ENCODE measurements around the gene ZFHX2. TPM values are rescaled to one million over a fixed set of nuclear protein-coding genes. Genes with fewer than 3 reads are reported as not detected.

The ZFHX2 gene
- total RNA-seq, 1 donor from 2014 or later = 12.5 TPM

GRCh38 chr14:23518709-23519108, 32.9 kb downstream of the ZFHX2 start:
- DNase-seq (ENCODE audit: low spot score) = no peak

- no peak for DNase-seq (ENCODE audit: low spot score)
These were observed 33.8 kb downstream of the ZFHX2 start for GRCh38 chr14:23517650-23518326.

- no peak for DNase-seq (ENCODE audit: low spot score)
These were observed 37.0 kb downstream of the ZFHX2 start for GRCh38 chr14:23514644-23514957.

GRCh38 chr14:23513818-23514643, 37.5 kb downstream of the ZFHX2 start:
- no peak for DNase-seq (ENCODE audit: low spot score)

DNA sequence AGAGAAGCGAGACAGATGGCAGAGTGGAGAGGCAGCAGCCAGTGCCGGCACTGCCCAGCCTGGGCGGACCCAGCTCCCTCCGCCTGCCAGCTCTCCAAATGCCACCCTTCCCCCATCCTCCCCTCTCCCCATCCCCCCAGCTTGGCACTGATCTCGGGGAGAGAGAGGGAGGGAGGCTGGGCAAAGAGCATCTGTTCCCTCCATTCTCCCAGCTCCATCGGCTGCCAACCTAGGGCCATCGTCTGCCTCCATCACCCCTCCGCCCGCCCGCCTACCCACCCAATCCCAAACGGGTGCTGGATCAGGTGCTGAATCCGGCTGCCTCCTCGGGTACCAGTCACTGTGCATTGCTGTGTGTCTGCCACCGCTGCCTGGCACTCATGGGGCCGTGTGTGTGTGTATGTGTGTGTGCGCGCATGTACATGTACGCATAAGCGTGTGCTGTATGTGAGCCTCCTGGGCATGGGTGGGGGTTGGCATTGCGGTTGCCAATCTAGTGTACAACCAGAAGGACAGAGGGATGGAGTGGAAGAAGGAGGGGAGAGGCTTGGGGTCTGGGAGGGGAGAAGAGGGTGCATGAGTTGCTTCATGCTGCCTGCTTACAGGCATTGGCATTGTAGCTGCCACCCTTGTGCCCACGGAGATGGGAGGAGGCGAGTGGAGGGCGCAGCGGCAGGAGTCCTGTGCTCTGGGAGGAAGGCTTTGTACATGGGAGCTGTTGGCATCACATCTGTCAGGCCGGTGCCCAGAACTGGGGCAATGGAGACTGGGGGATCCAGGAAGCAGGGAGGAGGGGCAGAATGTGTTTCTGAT, 38.4 kb downstream of the ZFHX2 start:
- no peak for DNase-seq (ENCODE audit: low spot score)

DNA sequence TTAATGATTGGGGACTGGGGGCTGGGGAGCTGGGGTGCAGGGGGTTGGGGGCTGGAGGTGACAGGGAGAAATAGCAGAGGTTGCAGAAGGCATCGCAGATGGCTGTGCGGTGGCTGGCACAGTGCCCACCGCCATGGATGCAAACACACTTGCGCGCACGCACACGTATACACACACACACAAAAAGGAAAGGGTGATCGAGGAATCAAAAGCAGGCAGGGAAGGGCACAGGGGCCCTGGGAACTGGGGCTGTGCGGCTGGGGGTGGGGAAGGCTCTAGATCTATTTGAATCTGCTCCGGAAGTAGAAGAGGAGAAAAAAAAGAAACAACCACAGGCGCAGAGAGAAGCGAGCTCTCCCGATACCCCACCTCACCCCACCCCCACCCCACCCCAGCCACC, 39.4 kb downstream of the ZFHX2 start:
- DNase-seq (ENCODE audit: low spot score) = no peak

- DNase-seq (ENCODE audit: low spot score) = peak; percentile 75
These were observed 57.3 kb downstream of the ZFHX2 start for GRCh38 chr14:23494223-23494622.

DNA sequence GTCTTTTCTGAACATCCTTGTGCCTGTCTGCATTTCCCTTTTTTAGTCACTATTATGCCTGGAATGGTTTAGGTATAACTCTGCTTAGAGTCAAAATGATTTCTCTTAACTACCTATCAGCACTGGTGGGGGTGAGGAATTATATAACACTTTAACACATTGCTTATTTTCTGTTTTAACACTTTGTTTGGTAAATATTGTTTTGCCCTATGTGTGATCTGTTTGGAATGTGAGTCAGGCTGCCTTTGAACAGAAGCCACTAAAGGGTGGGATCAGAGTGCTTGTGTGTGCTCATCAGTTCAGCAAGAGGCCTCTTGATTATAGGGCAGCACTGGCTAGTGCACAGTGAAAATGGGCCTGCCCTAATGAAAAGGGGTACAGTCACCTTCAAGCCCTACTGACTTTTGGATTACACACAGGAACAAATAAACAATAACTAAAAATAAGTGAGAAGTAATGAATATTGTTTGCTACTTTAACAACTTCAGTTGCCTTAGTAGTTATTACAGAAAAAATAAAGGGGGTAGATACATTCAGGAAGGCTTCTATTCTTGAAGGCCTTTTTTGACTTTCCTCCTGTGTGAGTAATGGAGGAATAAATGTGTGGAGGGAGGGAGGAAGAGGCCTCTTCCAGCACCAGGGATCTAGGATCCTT, 58.8 kb downstream of the ZFHX2 start:
- DNase-seq (ENCODE audit: low spot score) = no peak

DNA sequence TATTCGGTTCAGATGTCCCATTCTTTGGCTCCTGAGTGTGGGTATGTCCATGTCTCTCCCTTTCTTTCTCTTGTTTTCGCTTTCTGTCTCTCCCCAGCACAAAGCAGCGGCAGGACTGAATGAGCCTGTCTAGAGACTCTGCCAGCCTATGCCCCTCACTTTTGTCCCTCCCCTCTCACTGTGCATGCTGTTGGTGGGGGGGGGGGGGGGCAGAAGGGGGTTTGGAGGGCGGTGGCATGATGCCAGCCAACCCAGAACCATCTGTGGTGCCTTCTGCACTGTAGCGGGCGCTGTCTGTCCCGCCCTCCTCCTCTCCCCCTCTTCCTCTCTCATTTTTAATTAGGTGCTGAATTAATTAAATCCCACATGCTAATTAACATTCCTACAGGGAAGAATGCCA, 64.3 kb downstream of the ZFHX2 start:
- no peak for DNase-seq (ENCODE audit: low spot score)

GRCh38 chr14:23486036-23486435, 65.5 kb downstream of the ZFHX2 start:
- DNase-seq (ENCODE audit: low spot score) = no peak

DNA sequence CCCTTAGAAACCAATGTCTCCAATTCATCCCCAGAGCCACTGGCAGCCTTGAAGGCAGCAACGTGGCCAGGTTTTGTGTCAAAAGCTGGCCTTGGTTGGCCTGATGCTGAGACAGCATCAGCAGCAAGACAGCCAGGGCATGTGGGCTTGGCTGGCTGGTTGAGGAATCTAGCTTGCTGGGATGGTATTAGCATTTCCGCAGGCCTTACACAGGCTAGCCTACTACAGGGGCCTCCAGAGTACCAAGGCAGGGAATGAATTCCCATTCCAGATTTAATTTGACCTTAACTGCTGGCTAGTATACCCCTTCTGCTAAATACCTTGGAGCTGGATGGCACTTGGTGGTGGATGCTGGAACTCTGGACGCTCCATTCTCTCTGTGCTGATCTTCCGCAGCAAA, 66.2 kb downstream of the ZFHX2 start:
- DNase-seq (ENCODE audit: low spot score) = no peak

DNA sequence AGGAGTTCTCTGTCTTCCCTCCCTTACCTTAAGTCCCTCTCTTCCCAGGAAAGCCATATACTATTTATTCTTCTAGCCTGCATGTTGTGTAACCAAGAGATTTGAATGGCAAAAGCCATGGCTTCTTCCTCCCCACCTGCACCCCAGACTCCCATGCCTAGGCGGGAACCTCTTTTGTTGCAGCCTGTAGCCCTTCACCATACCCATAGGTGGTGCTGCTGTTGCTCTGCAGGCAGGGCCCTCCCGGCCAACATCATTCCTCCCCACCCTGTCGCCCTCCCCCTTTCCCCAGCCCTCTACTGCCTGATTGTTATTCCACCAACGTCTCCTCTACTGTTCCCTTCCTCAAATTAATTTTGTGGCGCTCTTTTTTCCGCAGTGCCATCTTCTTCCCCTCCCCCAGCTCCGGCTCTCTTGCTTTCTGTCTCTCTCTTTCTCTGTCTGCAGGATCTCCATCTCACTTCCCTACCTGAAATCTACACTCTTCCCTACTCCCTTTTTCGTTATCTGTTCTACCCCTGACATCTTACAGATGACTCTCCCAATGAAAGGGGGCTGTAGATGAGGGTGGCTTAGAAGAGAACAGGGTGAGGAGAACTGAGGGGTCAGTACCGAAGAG, 68.2 kb downstream of the ZFHX2 start:
- DNase-seq (ENCODE audit: low spot score) = no peak

GRCh38 chr14:23482823-23483148, 68.8 kb downstream of the ZFHX2 start:
- DNase-seq (ENCODE audit: low spot score) = no peak

DNA sequence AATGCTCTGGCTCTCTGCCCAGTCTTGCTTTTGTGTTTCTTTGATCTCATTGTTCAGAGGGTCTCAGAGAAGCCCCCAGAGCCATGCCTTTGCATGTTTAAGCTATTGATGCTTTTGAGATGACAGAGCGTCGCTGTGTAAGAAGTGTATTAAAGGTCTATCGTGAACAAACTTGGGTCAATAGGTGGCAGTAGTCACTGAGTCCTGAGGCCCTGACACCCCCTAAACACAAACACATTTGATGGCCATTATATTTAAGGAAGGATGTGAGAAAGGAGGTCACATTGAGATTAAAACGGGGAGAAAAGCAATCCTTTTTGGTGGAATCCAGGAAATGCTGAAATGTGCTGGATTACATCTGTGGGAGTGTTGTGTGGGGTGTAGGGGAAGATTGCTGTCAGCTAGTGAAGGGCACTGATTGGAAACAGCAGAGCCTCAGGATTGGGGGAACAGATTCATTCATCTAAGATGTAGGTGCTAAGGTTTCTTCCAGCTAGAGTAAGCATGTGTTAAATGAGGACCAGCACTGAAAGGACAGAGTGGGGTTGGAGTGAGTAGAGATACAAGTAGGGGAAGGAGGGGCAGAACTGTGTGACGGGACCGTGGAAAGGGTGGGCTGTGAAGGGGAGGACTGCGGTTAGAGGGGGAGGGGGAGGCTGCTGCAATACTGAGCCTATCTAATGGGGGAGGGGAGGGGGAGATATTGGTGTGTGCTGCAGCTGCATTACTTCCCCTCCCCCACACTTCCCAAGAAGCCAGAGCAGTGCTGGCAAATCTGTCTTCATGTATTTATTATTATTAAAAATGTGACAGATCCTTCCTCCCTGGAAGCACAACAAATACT, 69.4 kb downstream of the ZFHX2 start:
- DNase-seq (ENCODE audit: low spot score) = no peak

DNA sequence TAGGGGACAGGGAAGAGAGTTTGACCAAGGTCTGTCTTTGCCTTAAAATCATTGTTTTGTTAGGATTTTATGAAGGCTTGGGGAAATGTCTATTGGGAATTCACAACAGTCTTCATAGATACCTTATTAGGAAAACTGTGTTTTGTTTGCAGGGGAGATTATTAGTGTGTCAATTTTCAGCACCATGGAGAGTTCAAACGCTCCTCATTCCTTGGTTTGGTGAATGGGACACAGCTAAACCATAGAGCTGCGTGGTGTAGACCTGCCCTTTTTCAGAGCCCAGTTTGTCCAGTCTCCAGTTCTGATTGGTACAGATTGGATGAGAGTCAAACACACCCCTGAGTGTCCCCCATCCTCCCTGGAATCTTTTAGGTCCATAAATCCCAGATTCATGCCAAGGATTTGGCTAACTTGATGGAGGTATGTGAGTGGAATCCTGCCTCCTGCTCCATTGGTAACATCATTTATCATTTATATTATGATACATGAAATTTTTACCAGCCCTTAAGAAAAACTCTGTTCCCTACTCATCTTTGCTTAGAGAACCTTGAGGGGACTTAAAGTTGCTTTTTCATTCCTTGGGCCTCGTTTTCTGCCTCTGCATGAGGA, 70.1 kb downstream of the ZFHX2 start:
- DNase-seq (ENCODE audit: low spot score) = no peak

- DNase-seq (ENCODE audit: low spot score) = peak; percentile 68
These were observed 73.3 kb downstream of the ZFHX2 start for GRCh38 chr14:23478109-23478759.

- no peak for DNase-seq (ENCODE audit: low spot score)
These were observed 80.6 kb downstream of the ZFHX2 start for GRCh38 chr14:23470947-23471346.
